ENCODE results near the gene JUN. TPM values are rescaled to one million over a fixed set of nuclear protein-coding genes. Genes with fewer than 3 reads are reported as not detected.

JUN gene
- total and polyA plus RNA-seq, 2 of the 13 experiments (the other 11 are each of a cell fraction or from before 2014, with no cell fraction given) = 18.2 to 22.3 TPM

DNA sequence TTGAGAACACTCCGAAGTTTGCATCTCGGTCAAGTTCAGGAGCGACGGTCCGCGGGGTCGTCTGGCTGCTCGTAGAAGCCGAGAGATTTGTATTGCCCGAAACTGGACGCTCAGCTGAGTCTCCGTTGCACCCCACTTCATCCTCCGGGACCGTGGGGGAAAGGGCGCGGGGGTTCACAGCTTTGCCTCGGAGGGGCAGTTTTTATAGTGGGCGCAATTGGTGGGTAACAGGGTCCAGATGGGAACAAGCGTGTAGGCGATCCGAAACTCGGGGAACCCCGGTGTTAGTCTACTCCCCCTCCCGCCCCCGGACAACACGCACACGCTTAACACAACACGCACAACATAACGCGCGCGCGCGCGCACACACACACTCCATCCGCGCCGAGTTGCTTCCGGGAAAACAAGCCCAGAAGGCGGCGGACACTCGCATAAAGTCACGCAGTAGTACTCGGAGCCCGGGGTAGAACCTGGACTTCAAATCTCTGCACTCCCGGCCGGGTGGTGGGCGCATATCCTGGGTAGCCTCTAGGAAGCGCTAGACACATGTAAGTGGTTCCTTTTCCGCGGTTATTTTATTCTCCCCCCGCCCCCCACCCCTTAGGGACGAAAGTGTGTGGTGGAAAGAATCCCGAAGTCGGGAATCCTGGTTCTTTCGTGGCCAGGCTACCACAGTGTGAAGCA lies 1.1 kb upstream of the JUN start (continued):
- TF ChIP-seq, protein P1, sequence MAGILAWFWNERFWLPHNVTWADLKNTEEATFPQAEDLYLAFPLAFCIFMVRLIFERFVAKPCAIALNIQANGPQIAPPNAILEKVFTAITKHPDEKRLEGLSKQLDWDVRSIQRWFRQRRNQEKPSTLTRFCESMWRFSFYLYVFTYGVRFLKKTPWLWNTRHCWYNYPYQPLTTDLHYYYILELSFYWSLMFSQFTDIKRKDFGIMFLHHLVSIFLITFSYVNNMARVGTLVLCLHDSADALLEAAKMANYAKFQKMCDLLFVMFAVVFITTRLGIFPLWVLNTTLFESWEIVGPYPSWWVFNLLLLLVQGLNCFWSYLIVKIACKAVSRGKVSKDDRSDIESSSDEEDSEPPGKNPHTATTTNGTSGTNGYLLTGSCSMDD (CRISPR knock-in tag; IDR thresholded peaks at IDR 0.05) = 0 out of 2 replicates have a peak, but pooled peaks have one; percentile 52
- TF ChIP-seq ZNF124 (CRISPR knock-in tag; IDR thresholded peaks at IDR 0.05) = no peak
- TF ChIP-seq ZNF746 (CRISPR knock-in tag; IDR thresholded peaks at IDR 0.05) = no peak
- no peak for TF ChIP-seq GPN1 (CRISPR knock-in tag; IDR thresholded peaks at IDR 0.05; ENCODE audit: borderline replicate concordance)
- no peak for TF ChIP-seq HDAC2 (CRISPR knock-in tag; IDR thresholded peaks at IDR 0.05)
- TF ChIP-seq LBX2 (CRISPR knock-in tag; IDR thresholded peaks at IDR 0.05; ENCODE audit: borderline replicate concordance) = no peak
- no peak for TF ChIP-seq E2F5 (CRISPR knock-in tag; conservative IDR thresholded peaks at IDR 0.05)
- TF ChIP-seq EP300 (IDR thresholded peaks at IDR 0.05; ENCODE audit: low read depth in 2 of 2, low read length in 2 of 2) = no peak
- no peak for TF ChIP-seq EP300 (CRISPR knock-in tag; IDR thresholded peaks at IDR 0.05; ENCODE audit: borderline replicate concordance)
- TF ChIP-seq ZSCAN31 (CRISPR knock-in tag; IDR thresholded peaks at IDR 0.05; ENCODE audit: low read depth) = peak; percentile 68; the same call in 1 of the 2 replicates
- TF ChIP-seq ZNF552 (CRISPR knock-in tag; IDR thresholded peaks at IDR 0.05; ENCODE audit: borderline replicate concordance) = no peak
- TF ChIP-seq SNAI1 (CRISPR knock-in tag; IDR thresholded peaks at IDR 0.05; ENCODE audit: borderline replicate concordance) = no peak
- TF ChIP-seq ZFP1 (CRISPR knock-in tag; IDR thresholded peaks at IDR 0.05) = no peak
- no peak for TF ChIP-seq ZNF766 (CRISPR knock-in tag; IDR thresholded peaks at IDR 0.05; ENCODE audit: borderline replicate concordance)
- TF ChIP-seq ZNF768 (CRISPR knock-in tag; IDR thresholded peaks at IDR 0.05) = no peak
- 0 out of 2 replicates have a peak, but pooled peaks have one; percentile 33 for TF ChIP-seq DMTF1 (CRISPR knock-in tag; IDR thresholded peaks at IDR 0.05)
- TF ChIP-seq ZBTB1 (CRISPR knock-in tag; IDR thresholded peaks at IDR 0.05; ENCODE audit: borderline replicate concordance) = no peak
- TF ChIP-seq NCOR1 (IDR thresholded peaks at IDR 0.05; ENCODE audit: borderline replicate concordance, low read length) = no peak; the same call in 1 of the 2 replicates
- TF ChIP-seq ZNF569 (CRISPR knock-in tag; IDR thresholded peaks at IDR 0.05; ENCODE audit: borderline replicate concordance) = no peak
- TF ChIP-seq NFRKB (IDR thresholded peaks at IDR 0.05) = no peak
- TF ChIP-seq RARG (CRISPR knock-in tag; IDR thresholded peaks at IDR 0.05; ENCODE audit: low read depth) = no peak
- TF ChIP-seq MAZ (IDR thresholded peaks at IDR 0.05; ENCODE audit: borderline replicate concordance, low read depth, low read length) = no peak
- TF ChIP-seq MAZ (CRISPR knock-in tag; IDR thresholded peaks at IDR 0.05; ENCODE audit: low read depth) = peak; percentile 28
- peak; percentile 79 for TF ChIP-seq SRSF1 (optimal IDR thresholded peaks at IDR 0.05; ENCODE audit: low read depth, low read length)

All from HepG2 (cell line).